Transverse colon (tissue), 4 donors: ENCODE data around the gene KRTAP10-3.

Source experiments
- EP300 ChIP-seq: sonication (generic); formaldehyde crosslinking; IDR thresholded peaks from one replicate; pipeline ENCODE4 v1.6.1; 2017; ENCODE audit warnings: antibody characterized with exemption, low read depth
- POLR2A ChIP-seq: fragments of 450-650 bp; IDR thresholded peaks from one replicate; pipeline ENCODE4 v1.6.1; 2016; ENCODE audit warnings: antibody characterized with exemption, mild to moderate bottlenecking, moderate library complexity
- POLR2AphosphoS5 ChIP-seq, 3 donors: sonication (generic); formaldehyde crosslinking; IDR thresholded peaks; one replicate each; pipeline ENCODE4 v1.6.1; 2016; ENCODE audit warnings: antibody characterized with exemption in 3 of 3
- TF ChIP-seq, protein P1 (sequence below), 5 experiments: fragments of 200-600 bp in 3 of 5; fragments of 450-650 bp in 2 of 5; sonication (generic) in 3 of 5; IDR thresholded peaks; 1 replicate in 2 of 5; 2 replicates in 3 of 5; pipeline ENCODE4 v1.5.1; 2016 to 2017; ENCODE audit warnings: antibody characterized with exemption in 5 of 5, inconsistent platforms in 3 of 5, mild to moderate bottlenecking in 2 of 5, moderate library complexity in 1 of 5

DNA sequence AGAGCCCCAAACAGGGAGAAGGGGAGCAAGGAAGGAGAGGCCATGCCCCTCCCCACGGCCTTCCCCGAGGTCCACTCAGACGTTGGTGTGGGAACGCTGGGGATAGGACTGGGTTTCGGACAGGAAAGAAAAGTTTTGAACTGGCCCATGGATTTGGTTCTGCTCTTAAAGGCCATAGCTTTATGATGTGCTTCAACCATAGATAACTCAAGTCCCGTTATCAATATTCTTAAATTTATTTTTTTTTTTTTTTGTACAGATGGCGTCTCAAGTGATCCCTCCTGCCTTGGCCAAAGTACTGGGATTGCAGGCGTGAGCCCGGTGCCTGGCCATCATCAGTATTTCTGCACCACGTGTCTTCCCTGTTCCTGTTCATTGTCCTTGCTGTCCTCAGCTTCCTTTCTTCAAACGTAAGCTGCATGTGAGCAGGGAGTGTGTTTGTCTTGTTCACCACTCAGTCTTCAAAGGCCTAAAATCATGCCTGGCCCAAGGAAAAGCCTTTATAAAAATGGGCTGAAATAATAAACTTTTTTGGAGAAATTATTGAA, 17.8 kb downstream of the KRTAP10-3 start:
- TF ChIP-seq POLR2A (no peak), EP300 (no peak), POLR2AphosphoS5 (IDR thresholded peaks at IDR 0.05) (no peak)
- TF ChIP-seq, protein P1, sequence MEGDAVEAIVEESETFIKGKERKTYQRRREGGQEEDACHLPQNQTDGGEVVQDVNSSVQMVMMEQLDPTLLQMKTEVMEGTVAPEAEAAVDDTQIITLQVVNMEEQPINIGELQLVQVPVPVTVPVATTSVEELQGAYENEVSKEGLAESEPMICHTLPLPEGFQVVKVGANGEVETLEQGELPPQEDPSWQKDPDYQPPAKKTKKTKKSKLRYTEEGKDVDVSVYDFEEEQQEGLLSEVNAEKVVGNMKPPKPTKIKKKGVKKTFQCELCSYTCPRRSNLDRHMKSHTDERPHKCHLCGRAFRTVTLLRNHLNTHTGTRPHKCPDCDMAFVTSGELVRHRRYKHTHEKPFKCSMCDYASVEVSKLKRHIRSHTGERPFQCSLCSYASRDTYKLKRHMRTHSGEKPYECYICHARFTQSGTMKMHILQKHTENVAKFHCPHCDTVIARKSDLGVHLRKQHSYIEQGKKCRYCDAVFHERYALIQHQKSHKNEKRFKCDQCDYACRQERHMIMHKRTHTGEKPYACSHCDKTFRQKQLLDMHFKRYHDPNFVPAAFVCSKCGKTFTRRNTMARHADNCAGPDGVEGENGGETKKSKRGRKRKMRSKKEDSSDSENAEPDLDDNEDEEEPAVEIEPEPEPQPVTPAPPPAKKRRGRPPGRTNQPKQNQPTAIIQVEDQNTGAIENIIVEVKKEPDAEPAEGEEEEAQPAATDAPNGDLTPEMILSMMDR (IDR thresholded peaks at IDR 0.05), result no peak
